ENCODE measurements around the gene KRTAP19-4.
"Not testable (repeated sequence)": the region's sequence is repeated elsewhere in the genome, so short reads cannot be mapped to it uniquely, and the experiment has no call there.

DNA sequence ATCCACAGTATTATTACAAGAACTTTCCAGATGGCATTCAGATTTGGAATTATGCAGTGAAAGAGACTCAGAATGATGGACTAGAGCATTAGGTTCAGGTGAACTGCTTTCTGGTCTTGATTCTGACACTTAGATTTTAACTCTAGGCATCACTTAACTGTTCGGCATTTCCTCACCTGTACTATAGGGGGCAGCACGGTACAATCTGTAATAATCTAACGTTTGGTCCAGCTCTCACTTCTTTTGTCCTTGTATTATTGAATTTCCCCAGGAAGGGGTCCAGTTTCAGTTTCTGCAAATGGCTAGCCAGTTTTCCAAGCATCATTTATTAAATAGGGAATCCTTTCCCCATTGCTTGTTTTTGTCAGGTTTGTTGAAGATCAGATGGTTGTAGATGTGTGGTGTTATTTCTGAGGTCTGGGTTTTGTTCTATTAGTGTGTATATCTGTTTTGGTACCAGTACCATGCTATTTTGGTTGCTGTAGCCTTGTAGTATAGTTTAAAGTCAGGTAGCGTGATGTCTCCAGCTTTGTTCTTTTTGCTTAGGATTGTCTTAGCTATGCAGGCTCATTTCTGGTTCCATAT, 8.7 kb upstream of the KRTAP19-4 start:
- not testable (repeated sequence) for TF ChIP-seq POLR2AphosphoS5 (IDR thresholded peaks at IDR 0.05; ENCODE audit: borderline replicate concordance, low read depth, low read length); EZH2 (IDR thresholded peaks at IDR 0.05)

All from SK-N-MC (cell line).